WTC11 (cell line): Measurements from ENCODE around the gene ROPN1L. TPM values are rescaled to one million over a fixed set of nuclear protein-coding genes. Genes with fewer than 3 reads are reported as not detected.

Experiments
- ATAC-seq: fragments of 200-7000 bp; cut with Tn5 transposase; 2 replicates; pipeline ENCODE4 v1.10.0; 2021; ENCODE audit warnings: mild to moderate bottlenecking, moderate library complexity
- CTCF ChIA-PET: fragments of 300-600 bp; sonication (Branson Sonifier 250); formaldehyde crosslinking; loops from one replicate; lab custom pipeline; 2021; ENCODE audit warnings: antibody characterized with exemption; lab: Charles Lee
- POLR2A ChIA-PET: fragments of 350-600 bp; sonication (Branson Sonifier 250); formaldehyde crosslinking; loops from one replicate; lab custom pipeline; 2021; ENCODE audit warnings: antibody characterized with exemption; lab: Charles Lee
- DNase-seq: peaks from one replicate; pipeline ENCODE4 v3.0.0; 2021; ENCODE audit warnings: low spot score
- H3K27ac Mint-ChIP-seq: 2 replicates; pipeline ENCODE4 v1.8.0; 2021; ENCODE audit warnings: mixed read lengths
- H3K27me3 Mint-ChIP-seq: 2 replicates; pipeline ENCODE4 v1.8.0; 2021; ENCODE audit warnings: low read depth, mild to moderate bottlenecking, moderate library complexity, mixed read lengths
- H3K36me3 Mint-ChIP-seq: 2 replicates; pipeline ENCODE4 v1.8.0; 2021; ENCODE audit warnings: mixed read lengths
- H3K4me1 Mint-ChIP-seq: 2 replicates; pipeline ENCODE4 v1.8.0; 2022; ENCODE audit warnings: mixed read lengths
- H3K4me3 Mint-ChIP-seq: 2 replicates; pipeline ENCODE4 v1.8.0; 2021; ENCODE audit warnings: mild to moderate bottlenecking, moderate library complexity, mixed read lengths
- H3K9me3 Mint-ChIP-seq: 2 replicates; pipeline ENCODE4 v1.8.0; 2021; ENCODE audit warnings: mixed read lengths
- AR ChIP-seq: fragments of 250-450 bp; sonication (Bioruptor Pico); IDR thresholded peaks from 2 replicates; pipeline ENCODE4 v1.9.0; 2021; ENCODE audit warnings: mild to moderate bottlenecking
- ARID4B ChIP-seq: sonication (generic); formaldehyde crosslinking; IDR thresholded peaks from 2 replicates; pipeline ENCODE4 v1.8.0; 2023; ENCODE audit warnings: missing genetic modification reagents, mild to moderate bottlenecking, borderline replicate concordance
- ATF1 ChIP-seq: sonication (generic); formaldehyde crosslinking; IDR thresholded peaks from 2 replicates; pipeline ENCODE4 v1.8.1; 2023; ENCODE audit warnings: mild to moderate bottlenecking, moderate library complexity, missing genetic modification reagents
- CBFB ChIP-seq: sonication (generic); formaldehyde crosslinking; IDR thresholded peaks from 2 replicates; pipeline ENCODE4 v1.8.1; 2022; ENCODE audit warnings: mild to moderate bottlenecking, low read depth, missing genetic modification reagents
- ESRRA ChIP-seq: sonication (generic); formaldehyde crosslinking; IDR thresholded peaks from 2 replicates; pipeline ENCODE4 v1.8.1; 2022; ENCODE audit warnings: mild to moderate bottlenecking, missing genetic modification reagents, borderline replicate concordance
- GABPB1 ChIP-seq: sonication (generic); formaldehyde crosslinking; IDR thresholded peaks from 2 replicates; pipeline ENCODE4 v1.8.1; 2023; ENCODE audit warnings: mild to moderate bottlenecking, missing genetic modification reagents
- NFYB ChIP-seq: sonication (generic); formaldehyde crosslinking; conservative IDR thresholded peaks from 2 replicates; pipeline ENCODE4 v1.8.0; 2022; ENCODE audit warnings: low read depth, missing genetic modification reagents
- SMAD3 ChIP-seq: sonication (generic); formaldehyde crosslinking; IDR thresholded peaks from 2 replicates; pipeline ENCODE4 v1.8.0; 2022; ENCODE audit warnings: missing genetic modification reagents, mild to moderate bottlenecking, borderline replicate concordance
- SOX15 ChIP-seq: fragments of 250-450 bp; sonication (Bioruptor Pico); IDR thresholded peaks from 2 replicates; pipeline ENCODE4 v1.9.0; 2021; ENCODE audit warnings: mild to moderate bottlenecking
- SP1 ChIP-seq: sonication (generic); formaldehyde crosslinking; conservative IDR thresholded peaks from 2 replicates; pipeline ENCODE4 v1.8.1; 2022; ENCODE audit warnings: missing genetic modification reagents
- STAT6 ChIP-seq: sonication (generic); formaldehyde crosslinking; conservative IDR thresholded peaks from 2 replicates; pipeline ENCODE4 v1.8.1; 2023; ENCODE audit warnings: mild to moderate bottlenecking, low read depth, missing genetic modification reagents, moderate library complexity
- TCF7 ChIP-seq: sonication (generic); formaldehyde crosslinking; IDR thresholded peaks from 2 replicates; pipeline ENCODE4 v1.8.0; 2022; ENCODE audit warnings: mild to moderate bottlenecking, low read depth, missing genetic modification reagents, moderate library complexity
- TP53 ChIP-seq: sonication (generic); formaldehyde crosslinking; IDR thresholded peaks from 2 replicates; pipeline ENCODE4 v1.8.1; 2023; ENCODE audit warnings: mild to moderate bottlenecking, missing genetic modification reagents
- USF1 ChIP-seq: sonication (generic); formaldehyde crosslinking; IDR thresholded peaks from 2 replicates; pipeline ENCODE4 v1.8.0; 2022; ENCODE audit warnings: mild to moderate bottlenecking, missing genetic modification reagents
- ZNF121 ChIP-seq: sonication (generic); formaldehyde crosslinking; IDR thresholded peaks from 2 replicates; pipeline ENCODE4 v1.8.0; 2023; ENCODE audit warnings: missing genetic modification reagents
- ZNF671 ChIP-seq: fragments of 250-450 bp; sonication (Bioruptor Pico); IDR thresholded peaks from 2 replicates; pipeline ENCODE4 v1.8.0; 2021; ENCODE audit warnings: mild to moderate bottlenecking
- total RNA-seq: library from RNA; stranded (reverse); gene quantifications from 3 replicates; pipeline ENCODE4 v1.2.3, GENCODE V29; 2021
- TF ChIP-seq, protein P1 (sequence below): fragments of 250-450 bp; sonication (Bioruptor Pico); IDR thresholded peaks from 2 replicates; pipeline ENCODE4 v1.9.0; 2021; ENCODE audit warnings: mild to moderate bottlenecking, borderline replicate concordance

ROPN1L gene
- total RNA-seq, 1 experiment from 2014 or later = not detected

DNA sequence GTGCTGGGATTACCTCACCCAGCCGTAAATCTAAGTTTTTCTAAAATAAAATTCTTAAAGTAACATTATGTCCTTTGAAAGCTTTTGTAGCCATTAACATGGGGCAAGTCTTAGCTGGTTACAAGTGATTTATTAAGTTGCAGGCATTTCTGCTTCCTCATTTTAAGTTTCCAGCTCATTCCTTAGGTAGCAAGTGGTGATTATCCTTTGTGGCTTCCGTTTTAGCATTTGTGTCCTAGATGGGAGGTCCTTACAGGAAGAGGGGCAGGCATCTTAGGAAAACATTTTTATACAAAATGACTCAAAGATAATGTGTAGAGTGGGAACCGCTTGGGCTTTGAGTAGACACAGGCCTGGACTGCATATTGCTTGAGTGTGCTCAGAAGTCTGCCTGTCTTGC, 35.0 kb upstream of the ROPN1L start:
- Mint-ChIP-seq H3K27me3 (no peaks in the 10 kb centered on the region), H3K9me3 (peaks cover 4% of the 10 kb centered on the region; the same call in 1 of the 2 replicates), H3K4me3 (no peak overlapping the region), H3K27ac (no peak overlapping the region), H3K4me1 (no peaks in the 10 kb centered on the region), H3K36me3 (peaks cover 78% of the 10 kb centered on the region)
- CTCF ChIA-PET = no interaction called here
- DNase-seq = no peak
- POLR2A ChIA-PET = no interaction called here
- TF ChIP-seq ZNF121 (CRISPR knock-in tag) (no peak), ESRRA (no peak), NFYB (CRISPR knock-in tag) (no peak), ZNF671 (CRISPR knock-in tag) (no peak), ATF1 (CRISPR knock-in tag) (no peak)
- ATAC-seq = no peak

DNA sequence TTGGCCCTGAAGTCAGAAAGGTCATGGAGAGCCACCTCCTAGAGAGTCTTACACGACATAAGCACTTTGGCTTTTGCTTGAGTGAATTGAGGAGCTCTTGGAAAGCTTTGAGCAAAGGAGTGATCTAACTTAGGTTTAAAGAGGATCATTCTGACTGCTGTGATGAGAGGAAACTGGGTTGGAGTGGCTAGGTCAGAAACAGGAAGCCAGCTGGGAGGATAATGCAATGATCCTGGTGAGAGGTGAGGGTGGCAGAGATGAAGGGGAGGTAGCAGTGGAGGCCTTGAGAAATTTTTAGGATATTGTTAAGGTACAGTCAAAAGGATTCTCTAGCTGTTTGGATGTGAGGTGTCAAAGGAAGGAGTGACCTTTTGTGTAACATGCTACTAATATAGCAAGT, 32.2 kb upstream of the ROPN1L start:
- peaks cover 4% of the 10 kb centered on the region; the same call in 1 of the 2 replicates for H3K9me3 Mint-ChIP-seq
- H3K4me3 Mint-ChIP-seq = no peak overlapping the region
- TF ChIP-seq SMAD3 (CRISPR knock-in tag) (no peak), AR (CRISPR knock-in tag) (no peak), ARID4B (CRISPR knock-in tag) (no peak), TCF7 (no peak), GABPB1 (CRISPR knock-in tag) (no peak), STAT6 (CRISPR knock-in tag) (no peak), ATF1 (CRISPR knock-in tag) (no peak), CBFB (CRISPR knock-in tag) (no peak), SP1 (no peak), TP53 (no peak), USF1 (CRISPR knock-in tag) (no peak), SOX15 (CRISPR knock-in tag) (no peak), ESRRA (no peak)
- TF ChIP-seq, protein P1, sequence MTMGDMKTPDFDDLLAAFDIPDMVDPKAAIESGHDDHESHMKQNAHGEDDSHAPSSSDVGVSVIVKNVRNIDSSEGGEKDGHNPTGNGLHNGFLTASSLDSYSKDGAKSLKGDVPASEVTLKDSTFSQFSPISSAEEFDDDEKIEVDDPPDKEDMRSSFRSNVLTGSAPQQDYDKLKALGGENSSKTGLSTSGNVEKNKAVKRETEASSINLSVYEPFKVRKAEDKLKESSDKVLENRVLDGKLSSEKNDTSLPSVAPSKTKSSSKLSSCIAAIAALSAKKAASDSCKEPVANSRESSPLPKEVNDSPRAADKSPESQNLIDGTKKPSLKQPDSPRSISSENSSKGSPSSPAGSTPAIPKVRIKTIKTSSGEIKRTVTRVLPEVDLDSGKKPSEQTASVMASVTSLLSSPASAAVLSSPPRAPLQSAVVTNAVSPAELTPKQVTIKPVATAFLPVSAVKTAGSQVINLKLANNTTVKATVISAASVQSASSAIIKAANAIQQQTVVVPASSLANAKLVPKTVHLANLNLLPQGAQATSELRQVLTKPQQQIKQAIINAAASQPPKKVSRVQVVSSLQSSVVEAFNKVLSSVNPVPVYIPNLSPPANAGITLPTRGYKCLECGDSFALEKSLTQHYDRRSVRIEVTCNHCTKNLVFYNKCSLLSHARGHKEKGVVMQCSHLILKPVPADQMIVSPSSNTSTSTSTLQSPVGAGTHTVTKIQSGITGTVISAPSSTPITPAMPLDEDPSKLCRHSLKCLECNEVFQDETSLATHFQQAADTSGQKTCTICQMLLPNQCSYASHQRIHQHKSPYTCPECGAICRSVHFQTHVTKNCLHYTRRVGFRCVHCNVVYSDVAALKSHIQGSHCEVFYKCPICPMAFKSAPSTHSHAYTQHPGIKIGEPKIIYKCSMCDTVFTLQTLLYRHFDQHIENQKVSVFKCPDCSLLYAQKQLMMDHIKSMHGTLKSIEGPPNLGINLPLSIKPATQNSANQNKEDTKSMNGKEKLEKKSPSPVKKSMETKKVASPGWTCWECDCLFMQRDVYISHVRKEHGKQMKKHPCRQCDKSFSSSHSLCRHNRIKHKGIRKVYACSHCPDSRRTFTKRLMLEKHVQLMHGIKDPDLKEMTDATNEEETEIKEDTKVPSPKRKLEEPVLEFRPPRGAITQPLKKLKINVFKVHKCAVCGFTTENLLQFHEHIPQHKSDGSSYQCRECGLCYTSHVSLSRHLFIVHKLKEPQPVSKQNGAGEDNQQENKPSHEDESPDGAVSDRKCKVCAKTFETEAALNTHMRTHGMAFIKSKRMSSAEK (CRISPR knock-in tag) = no peak
- no peak for ATAC-seq
- CTCF ChIA-PET = no interaction called here
- no peaks in the 10 kb centered on the region for H3K4me1 Mint-ChIP-seq
- DNase-seq = no peak
- no peaks in the 10 kb centered on the region for H3K27me3 Mint-ChIP-seq
- POLR2A ChIA-PET = no interaction called here
- H3K27ac Mint-ChIP-seq = peak overlapping the region; percentile 8; the same call in 1 of the 2 replicates
- H3K36me3 Mint-ChIP-seq = peaks cover 76% of the 10 kb centered on the region
